Activated CD4-positive, alpha-beta T cell treated with anti-CD3 and anti-CD28 coated beads, Interleukin-2, amount 10 ng/mL, durations not matched to agents 24 days and 14 days (primary cell): Measurements from ENCODE around the gene MGAT4A. TPM values are rescaled to one million over a fixed set of nuclear protein-coding genes. Genes with fewer than 3 reads are reported as not detected.
A peak's percentile ranks its signal among the peaks of the same experiment; 100 is the strongest.
"Not testable (repeated sequence)": the region's sequence is repeated elsewhere in the genome, so short reads cannot be mapped to it uniquely, and the experiment has no call there.

Experiments used
- DNase-seq: peaks from one replicate; pipeline ENCODE4 v3.0.0; 2022
- H3K27ac Mint-ChIP-seq: one replicate; pipeline ENCODE4 v1.8.0; 2022; ENCODE audit warnings: mild to moderate bottlenecking, mixed read lengths
- H3K27me3 Mint-ChIP-seq: one replicate; pipeline ENCODE4 v1.8.0; 2022; ENCODE audit warnings: mixed read lengths
- H3K36me3 Mint-ChIP-seq: one replicate; pipeline ENCODE4 v1.8.0; 2022; ENCODE audit warnings: low read depth, mild to moderate bottlenecking, mixed read lengths
- H3K4me1 Mint-ChIP-seq: one replicate; pipeline ENCODE4 v1.8.0; 2021; ENCODE audit warnings: mixed read lengths
- H3K4me3 Mint-ChIP-seq: one replicate; pipeline ENCODE4 v1.8.0; 2022; ENCODE audit warnings: mild to moderate bottlenecking, moderate library complexity, mixed read lengths
- H3K9me3 Mint-ChIP-seq: one replicate; pipeline ENCODE4 v1.8.0; 2021; ENCODE audit warnings: mixed read lengths
- intact Hi-C: fragments of 100-400 bp; cut with micrococcal nuclease; formaldehyde crosslinking; loops from one replicate; pipeline ENCODE4 v1.15.1; 2023
- total RNA-seq: library from RNA; stranded (reverse); gene quantifications from 2 replicates; pipeline ENCODE4 v1.2.3, GENCODE V29; 2022

The MGAT4A gene
- total RNA-seq, 1 donor from 2014 or later, result 49.2 TPM

GRCh38 chr2:98607741-98608115 is 123.2 kb downstream of the MGAT4A start:
- intact Hi-C loops, result loop anchor here (1.0 to 5.0 kb wide), 4 partner anchors 29 to 883 kb away; partner anchors contain the start of genes MITD1, MRPL30, REV1 and TXNDC9
- Mint-ChIP-seq H3K27me3 (no peaks in the 10 kb centered on the region), H3K4me1 (peaks cover 50% of the 10 kb centered on the region), H3K27ac (peak overlapping the region; percentile 95), H3K36me3 (peaks cover 35% of the 10 kb centered on the region), H3K9me3 (no peaks in the 10 kb centered on the region), H3K4me3 (peak overlapping the region; percentile 90)
- DNase-seq, result no peak

- Mint-ChIP-seq H3K27me3 (no peaks in the 10 kb centered on the region), H3K9me3 (no peaks in the 10 kb centered on the region), H3K4me3 (peak overlapping the region; percentile 90), H3K27ac (peak overlapping the region; percentile 95), H3K4me1 (peaks cover 50% of the 10 kb centered on the region), H3K36me3 (peaks cover 33% of the 10 kb centered on the region)
- DNase-seq, result peak; percentile 55
- intact Hi-C loops, result loop anchor here (5.0 kb wide), 1 partner anchor 575 kb away; the partner anchor contains the start of genes MITD1 and MRPL30
Measured at GRCh38 chr2:98607104-98607503, 123.8 kb downstream of the MGAT4A start.

- intact Hi-C loops, result loop anchor here (5.0 kb wide), 1 partner anchor 576 kb away; the partner anchor contains the start of genes MITD1 and MRPL30
- peak overlapping the region; percentile 95 for H3K27ac Mint-ChIP-seq
- no peaks in the 10 kb centered on the region for H3K27me3 Mint-ChIP-seq
- H3K4me3 Mint-ChIP-seq, result peak overlapping the region; percentile 90
- peaks cover 33% of the 10 kb centered on the region for H3K36me3 Mint-ChIP-seq
- peak; percentile 55 for DNase-seq
- peaks cover 48% of the 10 kb centered on the region for H3K4me1 Mint-ChIP-seq
- no peaks in the 10 kb centered on the region for H3K9me3 Mint-ChIP-seq
Measured at GRCh38 chr2:98606431-98606830, 124.5 kb downstream of the MGAT4A start.

GRCh38 chr2:98605076-98605475 is 125.9 kb downstream of the MGAT4A start:
- Mint-ChIP-seq H3K4me3 (no peak overlapping the region), H3K4me1 (peaks cover 36% of the 10 kb centered on the region), H3K27me3 (no peaks in the 10 kb centered on the region), H3K27ac (peak overlapping the region; percentile 49), H3K36me3 (peaks cover 30% of the 10 kb centered on the region), H3K9me3 (no peaks in the 10 kb centered on the region)
- DNase-seq, result peak; percentile 49
- intact Hi-C loops, result loop anchor here (5.0 kb wide), 1 partner anchor 577 kb away; the partner anchor contains the start of genes MITD1 and MRPL30

GRCh38 chr2:98604547-98604946 is 126.4 kb downstream of the MGAT4A start:
- Mint-ChIP-seq H3K36me3 (peaks cover 33% of the 10 kb centered on the region), H3K4me3 (no peak overlapping the region), H3K4me1 (peaks cover 34% of the 10 kb centered on the region), H3K9me3 (no peaks in the 10 kb centered on the region), H3K27ac (no peak overlapping the region), H3K27me3 (no peaks in the 10 kb centered on the region)
- DNase-seq, result peak; percentile 51
- intact Hi-C loops, result no loop called here

- intact Hi-C loops, result loop anchor here (1.0 kb wide), 1 partner anchor 188 kb away; no protein-coding TSS in a partner anchor
- peak; percentile 72 for DNase-seq
- H3K4me3 Mint-ChIP-seq, result no peak overlapping the region
- H3K4me1 Mint-ChIP-seq, result peaks cover 25% of the 10 kb centered on the region
- no peak overlapping the region for H3K27ac Mint-ChIP-seq
- H3K36me3 Mint-ChIP-seq, result peaks cover 42% of the 10 kb centered on the region
- no peaks in the 10 kb centered on the region for H3K27me3 Mint-ChIP-seq
- no peaks in the 10 kb centered on the region for H3K9me3 Mint-ChIP-seq
Measured at GRCh38 chr2:98601532-98602132, 129.3 kb downstream of the MGAT4A start.

- no peak overlapping the region for H3K4me3 Mint-ChIP-seq
Measured at GRCh38 chr2:98598781-98599428, 132.0 kb downstream of the MGAT4A start.

GRCh38 chr2:98594665-98595064 is 136.3 kb downstream of the MGAT4A start:
- H3K27me3 Mint-ChIP-seq, H3K4me3 Mint-ChIP-seq, intact Hi-C loops, H3K4me1 Mint-ChIP-seq, H3K27ac Mint-ChIP-seq, H3K9me3 Mint-ChIP-seq, DNase-seq: not testable (repeated sequence)
- H3K36me3 Mint-ChIP-seq, result peaks cover 65% of the 10 kb centered on the region

More at GRCh38 chr2:98598781-98599428, 132.0 kb downstream of the MGAT4A start:
- no peak for DNase-seq
- intact Hi-C loops, result no loop called here
- Mint-ChIP-seq H3K27ac (peak overlapping the region; percentile 66), H3K27me3 (no peaks in the 10 kb centered on the region), H3K36me3 (peaks cover 54% of the 10 kb centered on the region), H3K9me3 (peaks cover 2% of the 10 kb centered on the region), H3K4me1 (peaks cover 8% of the 10 kb centered on the region)

- intact Hi-C loops, result no loop called here
- DNase-seq, result no peak
- no peak overlapping the region for H3K27ac Mint-ChIP-seq
- H3K4me3 Mint-ChIP-seq, result no peak overlapping the region
- H3K27me3 Mint-ChIP-seq, result no peaks in the 10 kb centered on the region
- peaks cover 60% of the 10 kb centered on the region for H3K36me3 Mint-ChIP-seq
- H3K4me1 Mint-ChIP-seq, result peaks cover 1% of the 10 kb centered on the region
- peaks cover 4% of the 10 kb centered on the region for H3K9me3 Mint-ChIP-seq
Measured at GRCh38 chr2:98592565-98592964, 138.4 kb downstream of the MGAT4A start.

GRCh38 chr2:98589489-98589888 is 141.4 kb downstream of the MGAT4A start:
- H3K36me3 Mint-ChIP-seq, result peaks cover 62% of the 10 kb centered on the region
- peaks cover 4% of the 10 kb centered on the region for H3K9me3 Mint-ChIP-seq
- H3K4me3 Mint-ChIP-seq, result no peak overlapping the region
- no peaks in the 10 kb centered on the region for H3K27me3 Mint-ChIP-seq
- H3K27ac Mint-ChIP-seq, result no peak overlapping the region
- no peaks in the 10 kb centered on the region for H3K4me1 Mint-ChIP-seq
- intact Hi-C loops, result no loop called here
- DNase-seq, result no peak

- Mint-ChIP-seq H3K4me3 (no peak overlapping the region), H3K9me3 (peaks cover 2% of the 10 kb centered on the region), H3K27me3 (no peaks in the 10 kb centered on the region), H3K36me3 (peaks cover 60% of the 10 kb centered on the region), H3K27ac (no peak overlapping the region), H3K4me1 (no peaks in the 10 kb centered on the region)
- no peak for DNase-seq
- intact Hi-C loops, result no loop called here
Measured at GRCh38 chr2:98588880-98589431, 142.0 kb downstream of the MGAT4A start.

- H3K9me3 Mint-ChIP-seq, result no peaks in the 10 kb centered on the region
- no peak for DNase-seq
- H3K4me1 Mint-ChIP-seq, result no peaks in the 10 kb centered on the region
- H3K27ac Mint-ChIP-seq, result no peak overlapping the region
- intact Hi-C loops, result no loop called here
- H3K36me3 Mint-ChIP-seq, result peaks cover 48% of the 10 kb centered on the region
- H3K27me3 Mint-ChIP-seq, result no peaks in the 10 kb centered on the region
- H3K4me3 Mint-ChIP-seq, result no peak overlapping the region
Measured at GRCh38 chr2:98586551-98587140, 144.3 kb downstream of the MGAT4A start.

- Mint-ChIP-seq H3K4me1 (no peaks in the 10 kb centered on the region), H3K27me3 (no peaks in the 10 kb centered on the region), H3K27ac (no peak overlapping the region), H3K9me3 (no peaks in the 10 kb centered on the region), H3K36me3 (peaks cover 43% of the 10 kb centered on the region), H3K4me3 (no peak overlapping the region)
- no peak for DNase-seq
- intact Hi-C loops, result no loop called here
Measured at GRCh38 chr2:98585386-98585785, 145.5 kb downstream of the MGAT4A start.
